SU-DHL-6 (cell line): ENCODE results near the gene VAC14.

ENCODE experiments used
- H2AFZ ChIP-seq: fragments of 200-600 bp; sonication (generic); 2 replicates; pipeline ENCODE4 v1.6.1; 2014; ENCODE audit warnings: low read depth, mild to moderate bottlenecking, moderate library complexity, mixed read lengths, antibody characterized with exemption, low read length; ENCODE audit not compliant: severe bottlenecking
- H3F3A ChIP-seq: fragments of 200-600 bp; shearing (Covaris generic); 2 replicates; pipeline ENCODE4 v1.6.0; 2016; ENCODE audit warnings: antibody characterized with exemption, mild to moderate bottlenecking; ENCODE audit not compliant: insufficient read depth
- H3K27ac ChIP-seq: fragments of 200-600 bp; sonication (generic); 2 replicates; pipeline ENCODE4 v1.5.1; 2016; ENCODE audit warnings: low read depth, mild to moderate bottlenecking, low read length, moderate library complexity, mixed read lengths
- H3K27me3 ChIP-seq: fragments of 200-600 bp; sonication (generic), shearing (Covaris generic); 2 replicates; pipeline ENCODE4 v1.6.0; 2014; ENCODE audit warnings: mild to moderate bottlenecking, low read length
- H3K36me3 ChIP-seq: fragments of 200-600 bp; sonication (generic); 2 replicates; pipeline ENCODE4 v1.6.1; 2014; ENCODE audit warnings: mild to moderate bottlenecking, low read length, mixed read lengths
- H3K4me2 ChIP-seq: fragments of 300-600, 200-600 bp; shearing (Covaris generic), sonication (generic); 2 replicates; pipeline ENCODE4 v1.6.0; 2014; ENCODE audit warnings: low read length, low read depth, mild to moderate bottlenecking; ENCODE audit not compliant: poor library complexity, severe bottlenecking
- H3K4me3 ChIP-seq: fragments of 200-600 bp; sonication (generic); 2 replicates; pipeline ENCODE4 v1.5.1; 2014; ENCODE audit warnings: antibody characterized with exemption, low read length, mild to moderate bottlenecking, mixed read lengths; ENCODE audit not compliant: insufficient read depth, poor library complexity, severe bottlenecking
- H3K79me2 ChIP-seq: fragments of 200-600 bp; sonication (generic); 2 replicates; pipeline ENCODE4 v1.6.1; 2014; ENCODE audit warnings: mild to moderate bottlenecking, low read length, moderate library complexity; ENCODE audit not compliant: insufficient read depth
- H3K9ac ChIP-seq: fragments of 200-600 bp; sonication (generic); 2 replicates; pipeline ENCODE4 v1.7.0; 2014; ENCODE audit warnings: mild to moderate bottlenecking, low read length
- H3K9me2 ChIP-seq: fragments of 200-600 bp; sonication (generic); replicated peaks from 2 replicates; pipeline ENCODE4 v1.6.1; 2014; ENCODE audit warnings: low read length; ENCODE audit not compliant: insufficient read depth
- H3K9me3 ChIP-seq: fragments of 200-600 bp; sonication (generic); 2 replicates; pipeline ENCODE4 v1.6.1; 2014; ENCODE audit warnings: low read length, mixed read lengths; ENCODE audit not compliant: insufficient read depth
- H4K20me1 ChIP-seq: fragments of 200-600 bp; sonication (generic); 2 replicates; pipeline ENCODE4 v1.6.1; 2014; ENCODE audit warnings: low read depth, mild to moderate bottlenecking, antibody characterized with exemption, low read length, moderate library complexity, mixed read lengths
- EZH2phosphoT487 ChIP-seq: fragments of 200-600 bp; sonication (generic), shearing (Covaris generic); conservative IDR thresholded peaks from 2 replicates; pipeline ENCODE4 v1.6.1; 2018; ENCODE audit warnings: mild to moderate bottlenecking, antibody characterized with exemption, low read length, moderate library complexity, mixed read lengths
- TF ChIP-seq, protein P1 (sequence below): fragments of 200-600 bp; sonication (generic); IDR thresholded peaks from one replicate; pipeline ENCODE4 v1.5.1; 2017; ENCODE audit warnings: antibody characterized with exemption, mild to moderate bottlenecking, low read length, moderate library complexity; ENCODE audit not compliant: insufficient read depth, poor library complexity, severe bottlenecking

VAC14 gene

DNA sequence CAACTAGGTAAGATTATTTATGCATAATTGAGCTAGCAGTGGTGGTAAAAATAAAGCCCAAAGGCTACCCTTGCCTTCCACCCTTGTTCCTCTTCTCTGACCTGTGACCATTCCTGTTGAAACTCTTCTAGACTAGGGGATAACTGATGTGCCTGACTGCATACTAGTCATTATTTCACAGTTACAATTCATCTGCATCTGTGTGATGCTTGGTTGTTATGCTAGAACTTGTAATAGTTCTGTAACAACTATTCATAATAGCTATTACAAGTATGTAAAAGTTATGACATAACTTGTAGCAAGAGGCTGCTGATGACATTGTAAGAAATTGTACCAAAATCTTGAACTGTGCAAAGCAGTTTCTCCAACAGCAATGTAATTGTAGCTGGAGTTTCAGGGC lies 2.4 kb upstream of the VAC14 start:
- Histone ChIP-seq H3K4me2 (no peak overlapping the region), H2AFZ (no peak overlapping the region), H3K9ac (no peak overlapping the region), H3K27ac (no peak overlapping the region), H3K9me3 (no peaks in the 10 kb centered on the region), H3K79me2 (peaks cover 25% of the 10 kb centered on the region), H3K27me3 (no peaks in the 10 kb centered on the region), H3K4me3 (no peak overlapping the region), H3K9me2 (no peaks in the 10 kb centered on the region), H3F3A (peaks cover 5% of the 10 kb centered on the region; the same call in 1 of the 2 replicates), H4K20me1 (no peaks in the 10 kb centered on the region), H3K36me3 (no peaks in the 10 kb centered on the region)
- TF ChIP-seq, protein P1, sequence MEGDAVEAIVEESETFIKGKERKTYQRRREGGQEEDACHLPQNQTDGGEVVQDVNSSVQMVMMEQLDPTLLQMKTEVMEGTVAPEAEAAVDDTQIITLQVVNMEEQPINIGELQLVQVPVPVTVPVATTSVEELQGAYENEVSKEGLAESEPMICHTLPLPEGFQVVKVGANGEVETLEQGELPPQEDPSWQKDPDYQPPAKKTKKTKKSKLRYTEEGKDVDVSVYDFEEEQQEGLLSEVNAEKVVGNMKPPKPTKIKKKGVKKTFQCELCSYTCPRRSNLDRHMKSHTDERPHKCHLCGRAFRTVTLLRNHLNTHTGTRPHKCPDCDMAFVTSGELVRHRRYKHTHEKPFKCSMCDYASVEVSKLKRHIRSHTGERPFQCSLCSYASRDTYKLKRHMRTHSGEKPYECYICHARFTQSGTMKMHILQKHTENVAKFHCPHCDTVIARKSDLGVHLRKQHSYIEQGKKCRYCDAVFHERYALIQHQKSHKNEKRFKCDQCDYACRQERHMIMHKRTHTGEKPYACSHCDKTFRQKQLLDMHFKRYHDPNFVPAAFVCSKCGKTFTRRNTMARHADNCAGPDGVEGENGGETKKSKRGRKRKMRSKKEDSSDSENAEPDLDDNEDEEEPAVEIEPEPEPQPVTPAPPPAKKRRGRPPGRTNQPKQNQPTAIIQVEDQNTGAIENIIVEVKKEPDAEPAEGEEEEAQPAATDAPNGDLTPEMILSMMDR = no peak
- TF ChIP-seq EZH2phosphoT487 = no peak

DNA sequence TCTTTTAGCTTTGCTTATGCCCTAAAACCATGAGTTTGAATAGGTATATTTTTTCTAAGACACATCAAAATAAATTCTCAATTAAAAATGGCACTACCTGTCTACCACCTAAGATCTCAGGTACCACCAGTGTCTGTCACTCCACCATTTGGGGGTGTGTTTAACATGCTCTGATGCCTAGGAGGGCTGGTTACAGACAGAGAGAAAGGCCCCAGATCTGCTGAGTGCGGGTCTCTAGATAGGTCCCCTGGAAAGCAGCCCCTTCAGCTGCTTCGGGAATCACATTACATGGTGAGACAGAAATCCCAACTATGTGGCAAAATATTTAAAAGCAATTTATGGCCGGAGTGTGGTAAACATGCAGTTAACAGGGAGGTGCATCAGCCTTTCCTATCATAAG lies 653 bp upstream of the VAC14 start:
- Histone ChIP-seq H3K4me3 (peak overlapping the region; percentile 80), H2AFZ (peak overlapping the region; percentile 97), H3K27ac (no peak overlapping the region), H3K9ac (peak overlapping the region; percentile 75; the same call in 1 of the 2 replicates), H3K27me3 (no peaks in the 10 kb centered on the region), H3K9me2 (no peaks in the 10 kb centered on the region), H3K9me3 (no peaks in the 10 kb centered on the region), H3F3A (peaks cover 5% of the 10 kb centered on the region; the same call in 1 of the 2 replicates), H3K79me2 (peaks cover 41% of the 10 kb centered on the region), H3K36me3 (no peaks in the 10 kb centered on the region), H3K4me2 (peak overlapping the region; percentile 74), H4K20me1 (no peaks in the 10 kb centered on the region)
- no peak for TF ChIP-seq EZH2phosphoT487
- TF ChIP-seq, protein P1 = no peak

DNA sequence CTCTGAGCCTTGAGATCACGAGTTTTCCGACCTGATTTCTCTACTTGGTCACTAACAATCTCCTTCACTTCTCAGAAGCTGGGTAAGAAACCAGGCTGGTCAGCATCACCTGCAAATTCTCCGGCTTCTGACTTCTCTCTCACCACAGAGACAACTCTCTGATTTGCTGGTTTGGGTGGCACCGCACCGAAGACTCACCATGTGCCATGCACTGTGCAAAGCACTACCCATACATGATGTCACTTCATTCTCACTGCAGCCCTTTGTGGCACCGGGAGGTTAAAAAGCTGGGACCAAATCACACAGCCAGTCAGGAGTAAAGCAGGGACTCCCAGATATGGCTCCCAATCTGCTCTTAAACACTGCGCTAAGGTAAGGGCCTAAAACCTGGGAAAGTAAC lies 647 bp downstream of the VAC14 start:
- no peaks in the 10 kb centered on the region for H3K9me2 ChIP-seq
- H3K79me2 ChIP-seq = peaks cover 54% of the 10 kb centered on the region
- H3K27ac ChIP-seq = peak overlapping the region; percentile 50
- H3F3A ChIP-seq = peaks cover 5% of the 10 kb centered on the region; the same call in 1 of the 2 replicates
- H3K4me3 ChIP-seq = peak overlapping the region; percentile 80
- H3K9ac ChIP-seq = peak overlapping the region; percentile 75
- H3K36me3 ChIP-seq = no peaks in the 10 kb centered on the region
- no peak for TF ChIP-seq EZH2phosphoT487
- TF ChIP-seq, protein P1 = no peak
- no peaks in the 10 kb centered on the region for H4K20me1 ChIP-seq
- H2AFZ ChIP-seq = peak overlapping the region; percentile 97
- no peaks in the 10 kb centered on the region for H3K9me3 ChIP-seq
- H3K27me3 ChIP-seq = no peaks in the 10 kb centered on the region
- H3K4me2 ChIP-seq = peak overlapping the region; percentile 74
